GM19467 (cell line): ENCODE measurements around the gene PRKACB.
A peak's percentile ranks its signal among the peaks of the same experiment; 100 is the strongest.
"Not testable (repeated sequence)": the region's sequence is repeated elsewhere in the genome, so short reads cannot be mapped to it uniquely, and the experiment has no call there.

Experiments used
- ATAC-seq: cut with Tn5 transposase; IDR thresholded peaks from one replicate; pipeline ENCODE4 v1.9.1; 2021; ENCODE audit warnings: mild to moderate bottlenecking, moderate library complexity; ENCODE audit not compliant: unreplicated experiment

Gene PRKACB

DNA sequence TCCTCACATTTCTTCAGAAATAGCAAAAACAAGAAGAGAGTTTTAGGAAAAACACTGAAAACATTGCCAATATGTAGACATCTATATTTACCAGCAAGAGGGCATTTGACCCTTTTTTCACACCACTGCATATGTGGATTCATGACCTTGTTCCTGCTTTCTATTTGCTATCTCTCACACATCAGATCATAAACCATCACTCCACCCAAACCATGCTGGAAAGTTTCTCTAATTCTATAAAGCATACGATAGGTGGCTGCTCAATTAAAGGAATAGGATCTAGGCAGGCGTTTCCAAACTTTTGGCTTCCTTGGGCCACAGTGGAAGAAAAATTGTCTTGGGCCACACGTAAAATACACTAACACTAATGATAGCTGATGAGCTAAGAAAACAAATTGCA lies 121.8 kb downstream of the PRKACB start:
- ATAC-seq, result no peak

DNA sequence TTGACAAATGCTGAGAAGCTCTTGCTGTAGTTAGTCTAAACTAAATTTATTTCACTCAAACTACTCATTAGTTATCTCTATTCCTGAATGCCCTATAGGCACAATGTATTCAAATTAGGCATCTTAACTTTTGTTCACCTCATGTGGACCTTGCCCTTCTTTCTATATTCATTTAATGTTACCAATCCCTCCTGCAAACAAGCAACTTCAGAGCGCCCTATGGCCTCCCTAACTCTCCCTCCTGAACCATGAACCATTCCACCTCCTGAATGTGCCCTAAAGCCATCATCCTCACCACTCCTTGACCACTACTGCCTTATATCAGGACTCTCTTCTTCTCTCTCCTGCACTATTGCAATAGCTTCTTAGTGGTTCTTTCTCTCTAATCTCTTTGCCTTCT lies 122.7 kb downstream of the PRKACB start:
- ATAC-seq, result no peak

DNA sequence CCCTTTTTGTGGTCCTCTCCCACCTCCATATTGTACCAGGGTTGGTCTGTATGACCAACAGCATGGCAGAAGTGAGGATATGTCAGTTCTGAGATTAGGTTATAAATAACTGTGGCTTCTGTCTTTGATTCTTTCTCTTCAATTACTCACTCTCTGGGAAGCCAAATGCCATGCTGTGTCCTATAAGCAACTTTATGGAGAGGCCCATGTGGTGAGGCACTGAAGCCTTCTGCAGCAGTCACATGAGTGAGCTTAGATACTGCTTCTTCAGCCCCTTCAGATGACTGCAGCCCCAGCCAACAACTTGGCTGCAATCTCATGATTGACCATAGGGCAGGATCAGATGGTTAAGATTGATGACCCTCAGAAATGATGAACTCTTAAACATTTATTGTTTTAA lies 123.4 kb downstream of the PRKACB start:
- ATAC-seq, result no peak

DNA sequence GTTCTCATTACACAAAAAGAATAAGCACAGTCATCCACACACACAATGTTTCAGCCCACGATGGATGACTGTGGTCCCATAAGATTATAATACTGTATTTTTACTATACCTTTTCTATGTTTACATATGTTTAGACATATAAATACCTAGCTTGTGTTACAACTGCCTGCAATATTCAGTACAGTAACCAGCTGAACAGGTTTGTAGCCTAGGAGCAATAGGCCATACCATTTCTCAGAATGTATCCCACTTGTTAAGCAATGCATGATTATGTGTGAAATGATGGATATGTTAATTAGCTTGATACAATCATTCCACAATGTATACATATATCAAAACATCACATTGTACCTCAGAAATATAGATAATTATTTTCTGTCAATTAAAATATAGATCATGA lies 124.3 kb downstream of the PRKACB start:
- ATAC-seq, result no peak

DNA sequence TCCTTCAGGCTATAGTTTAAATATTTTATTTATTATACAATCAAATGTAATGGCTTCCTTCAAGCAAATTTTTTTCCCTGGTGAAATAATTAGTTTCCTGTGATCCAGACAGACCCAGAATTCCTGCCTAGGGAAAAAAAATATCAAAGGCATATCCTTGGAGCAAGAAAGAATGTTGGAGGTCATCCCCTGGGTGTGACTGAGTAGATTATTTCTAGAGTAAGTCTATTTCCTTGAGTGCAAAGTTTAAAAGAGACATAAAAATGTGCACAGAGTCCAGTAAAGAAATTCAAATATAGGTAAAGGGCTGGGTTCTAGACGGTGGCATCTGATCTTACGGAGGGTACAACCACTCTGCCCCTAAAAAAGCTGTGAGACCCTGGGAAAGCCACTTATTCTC lies 125.2 kb downstream of the PRKACB start:
- no peak for ATAC-seq

DNA sequence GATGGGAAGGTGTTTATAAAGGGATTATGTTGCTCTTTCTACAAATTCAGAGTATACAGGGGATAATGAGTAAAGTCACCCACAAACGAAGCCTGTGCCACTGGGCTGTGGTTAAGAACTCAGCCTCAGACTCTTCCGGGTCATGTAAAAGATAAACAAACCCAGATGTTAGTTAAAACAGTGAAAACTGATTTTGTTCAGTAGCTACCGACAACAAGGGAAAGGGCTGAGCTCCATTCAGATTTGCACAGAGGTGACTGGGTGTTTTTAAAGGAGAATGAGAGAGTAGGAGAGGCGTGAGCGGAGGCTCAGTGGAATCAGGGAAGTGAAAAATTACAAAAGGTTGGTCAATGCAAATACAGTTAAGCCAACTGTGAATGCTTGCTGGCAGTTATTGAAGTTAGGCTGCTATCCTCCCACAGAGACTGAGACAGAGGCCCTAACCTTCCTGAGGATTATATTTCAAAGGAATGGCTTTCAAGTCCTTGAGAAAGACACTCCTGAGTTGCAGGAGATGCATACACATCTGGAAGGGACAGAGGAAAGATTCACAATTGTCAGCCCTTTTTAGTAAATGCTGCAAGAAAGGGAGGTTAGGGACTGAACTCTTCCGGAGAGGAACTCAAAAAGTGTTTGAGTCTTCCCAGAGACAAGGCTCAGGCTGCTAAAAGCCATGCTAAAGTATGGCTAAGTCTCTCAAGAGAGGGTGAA lies 127.5 kb downstream of the PRKACB start:
- peak; percentile 94 for ATAC-seq

DNA sequence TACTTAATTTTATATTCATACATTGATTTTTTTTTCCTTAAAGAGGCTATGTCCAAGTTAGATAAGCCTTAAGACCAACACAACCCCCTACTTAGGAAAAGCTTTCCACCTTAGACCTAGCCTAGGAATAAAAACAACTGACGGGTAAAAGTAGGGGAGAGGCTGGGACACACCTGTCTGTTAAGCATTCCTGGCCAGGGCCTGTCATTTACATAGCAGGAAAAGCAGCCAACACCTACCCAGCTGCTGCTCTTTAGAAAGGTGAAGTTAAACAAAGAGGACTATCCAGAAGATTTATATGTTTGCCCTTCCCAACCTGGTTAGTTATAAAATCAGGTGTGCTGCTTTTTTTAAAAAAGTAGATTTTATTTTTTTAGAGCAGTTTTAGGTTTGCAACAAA lies 128.3 kb downstream of the PRKACB start:
- no peak for ATAC-seq

DNA sequence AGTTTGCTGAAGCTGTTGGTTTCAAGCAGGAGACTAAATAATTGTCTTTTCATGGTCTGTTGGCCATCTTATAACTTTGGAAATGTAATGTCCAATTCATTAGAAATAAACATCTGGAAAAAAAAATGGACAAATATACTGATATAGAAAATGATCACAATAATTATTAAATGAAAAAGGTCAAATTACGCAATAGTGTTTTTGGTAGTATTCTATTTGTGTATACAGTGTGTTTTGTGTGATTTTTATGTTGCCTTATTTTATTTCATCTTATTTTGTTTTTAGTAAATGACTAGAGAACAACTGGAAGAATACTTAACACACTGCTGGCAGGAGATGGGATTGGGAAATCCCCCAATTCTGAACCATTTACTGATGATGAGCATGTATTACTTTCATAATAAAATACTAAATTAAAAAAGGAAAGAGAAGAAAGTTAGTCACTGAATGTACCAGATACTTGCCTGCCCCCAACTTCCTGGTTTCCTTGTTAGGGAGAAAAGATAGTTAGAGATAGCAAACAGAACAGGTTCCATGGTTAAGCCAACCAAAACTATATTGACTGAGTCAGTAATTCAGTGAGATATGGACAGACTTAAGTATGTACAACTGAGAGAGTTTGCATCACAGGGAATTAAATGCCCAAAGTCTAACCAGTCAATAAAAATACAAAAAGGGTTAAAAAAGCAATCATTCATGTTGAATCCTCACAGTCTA lies 133.4 kb downstream of the PRKACB start:
- ATAC-seq, result no peak

DNA sequence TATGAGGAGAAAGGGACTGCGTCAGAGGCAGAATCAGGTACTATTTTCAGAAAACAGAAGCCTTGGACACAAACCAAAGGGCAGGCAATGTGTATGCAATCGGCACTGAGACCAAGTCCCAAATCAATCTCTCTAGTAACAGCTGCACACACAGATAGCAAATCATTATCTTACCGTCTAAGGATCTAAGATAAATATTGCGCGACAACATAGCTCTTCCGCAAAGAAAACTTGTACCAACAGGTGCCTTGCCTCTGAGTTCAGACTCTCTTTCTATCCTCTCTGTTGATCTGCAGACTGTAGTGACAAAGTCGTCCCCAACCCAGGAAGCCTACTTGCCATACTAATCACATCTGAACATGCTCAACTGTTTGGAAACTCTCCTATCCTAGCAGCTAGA lies 134.8 kb downstream of the PRKACB start:
- no peak for ATAC-seq

DNA sequence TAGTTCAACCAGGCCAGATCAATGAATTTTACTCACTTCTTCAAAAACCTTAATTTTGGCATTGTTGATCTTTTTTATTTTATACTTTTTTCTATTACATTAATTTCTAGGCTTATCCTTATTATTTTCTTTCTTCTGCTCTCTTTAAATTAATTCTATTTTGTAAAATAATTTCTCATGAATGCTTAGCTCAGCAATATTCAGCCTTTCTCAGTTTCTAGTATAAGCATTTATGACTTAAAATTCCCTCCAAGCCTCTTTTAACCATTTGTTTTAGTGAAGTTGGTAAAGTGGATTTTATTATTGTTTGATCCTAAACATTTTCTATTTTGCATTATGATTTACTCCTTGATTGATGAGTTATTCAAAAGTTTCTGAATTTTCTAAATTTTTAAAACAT lies 136.8 kb downstream of the PRKACB start:
- no peak for ATAC-seq

DNA sequence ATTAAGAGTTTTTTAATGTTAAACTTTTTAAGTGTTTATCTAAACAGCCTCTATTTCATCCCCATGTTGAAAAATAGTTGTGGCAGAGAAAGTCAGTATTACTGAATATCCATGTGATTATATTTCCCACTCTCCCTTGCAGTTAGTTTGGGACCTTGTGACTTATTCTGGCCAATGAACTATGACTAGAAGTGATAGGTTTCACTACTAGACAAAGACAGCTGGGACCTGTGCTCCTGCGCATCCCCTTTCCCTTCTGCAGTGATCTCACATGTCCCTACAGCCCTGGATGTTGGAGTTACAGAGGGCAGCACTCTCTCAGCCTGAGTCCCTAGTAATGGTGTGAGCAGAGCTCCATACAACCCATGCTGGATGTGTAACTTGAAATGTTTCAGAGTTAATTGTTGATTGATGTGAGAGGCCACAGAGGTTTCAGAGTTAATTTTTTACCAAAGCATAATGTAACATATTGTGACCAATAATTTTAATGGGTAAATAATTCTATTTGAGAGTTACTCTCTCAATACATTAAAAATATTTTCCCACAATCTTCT lies 138.8 kb downstream of the PRKACB start:
- ATAC-seq, result no peak

DNA sequence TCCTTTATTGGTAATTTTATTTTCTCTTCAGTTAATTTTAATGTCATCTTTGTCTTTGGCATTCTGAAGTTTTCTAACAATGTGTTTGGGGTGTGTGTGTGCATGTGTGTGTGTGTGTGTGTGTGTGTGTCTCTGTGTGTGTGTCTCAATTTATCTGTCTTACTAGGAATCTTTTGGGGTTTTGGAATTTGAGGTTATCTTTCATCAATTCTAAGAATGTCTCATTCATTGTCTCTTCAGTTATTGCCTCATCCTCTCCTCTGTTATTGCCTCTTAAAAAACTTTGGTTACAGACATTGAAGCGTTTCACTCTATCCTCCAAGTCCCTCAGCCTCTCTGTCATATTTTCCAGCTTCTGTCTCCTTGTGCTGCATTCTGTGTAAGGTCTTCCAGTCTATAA lies 139.3 kb downstream of the PRKACB start:
- ATAC-seq, result no peak

DNA sequence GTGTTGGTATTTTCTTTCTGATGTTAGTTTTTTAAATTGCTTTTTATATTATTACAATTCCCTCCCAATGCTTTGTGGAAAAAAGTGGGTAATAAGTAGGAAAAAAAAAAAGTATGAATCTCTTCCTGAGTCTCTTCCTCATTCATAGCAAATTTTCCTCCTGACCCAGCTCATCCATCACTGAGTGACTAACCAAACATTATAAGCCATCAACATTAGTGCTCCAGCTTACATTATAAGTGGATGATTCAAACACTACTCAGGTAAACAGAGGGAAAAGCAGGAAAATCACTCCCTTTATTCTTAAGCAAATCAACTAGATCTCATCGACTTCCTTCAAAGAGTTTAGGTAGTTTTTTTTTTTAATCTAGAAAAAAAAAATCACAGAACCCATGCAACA lies 142.0 kb downstream of the PRKACB start:
- no peak for ATAC-seq

DNA sequence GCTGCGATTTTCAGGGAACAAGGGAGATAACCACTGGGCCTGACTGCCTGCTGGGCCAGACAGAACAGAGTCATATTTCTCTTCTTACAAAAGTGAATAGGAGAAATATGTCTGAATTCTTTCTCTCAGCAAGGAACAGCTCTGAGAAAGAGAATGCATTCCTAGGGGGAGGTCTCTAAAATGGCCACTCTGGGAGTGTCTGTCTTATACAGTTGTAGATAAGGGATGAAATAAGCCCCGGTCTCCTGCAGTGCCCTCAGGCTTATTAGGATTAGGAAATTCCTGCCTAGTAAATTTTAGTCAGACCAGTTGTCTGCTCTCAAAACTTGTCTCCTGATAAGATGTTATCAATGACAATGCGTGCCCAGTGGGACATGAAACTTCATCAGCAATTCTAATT lies 143.3 kb downstream of the PRKACB start:
- ATAC-seq, result not testable (repeated sequence)
